NCI-H446 (cell line): Measurements from ENCODE around the gene CHEK1.
"Not testable (repeated sequence)": the region's sequence is repeated elsewhere in the genome, so short reads cannot be mapped to it uniquely, and the experiment has no call there.

Source experiments
- DNase-seq, 2 experiments: peaks; one replicate each; lab custom pipeline; 2025; lab: John Stamatoyannopoulos, UW

The CHEK1 gene

GRCh38 chr11:125624756-125625213 is at the start of gene CHEK1:
Gene CHEK1 (plus strand): TSS chr11:125625163. CDS start chr11:125626769, 1,606 bp downstream.
- DNase-seq: no peak

GRCh38 chr11:125577181-125577580 is 47.8 kb upstream of the CHEK1 start:
- DNase-seq: not testable (repeated sequence)

GRCh38 chr11:125578783-125579182 is 46.2 kb upstream of the CHEK1 start:
- no peak for DNase-seq

GRCh38 chr11:125579811-125580210 is 45.2 kb upstream of the CHEK1 start:
- DNase-seq: no peak

- DNase-seq: no peak
Measured at GRCh38 chr11:125583496-125583895, 41.5 kb upstream of the CHEK1 start.

- no peak for DNase-seq
Measured at GRCh38 chr11:125585487-125585886, 39.5 kb upstream of the CHEK1 start.

- DNase-seq: no peak
Measured at GRCh38 chr11:125586623-125587022, 38.3 kb upstream of the CHEK1 start.

- DNase-seq: no peak
Measured at GRCh38 chr11:125587480-125587879, 37.5 kb upstream of the CHEK1 start.

GRCh38 chr11:125588505-125588904 is 36.5 kb upstream of the CHEK1 start:
- no peak for DNase-seq

GRCh38 chr11:125591649-125592304 is 33.2 kb upstream of the CHEK1 start:
- no peak for DNase-seq

- DNase-seq: peak; percentile 99 to 100
Measured at GRCh38 chr11:125592305-125593113, 32.5 kb upstream of the CHEK1 start, which contains the start of gene STT3A. Gene STT3A (plus strand): TSS chr11:125592852. CDS start chr11:125595916, 3,064 bp downstream.

GRCh38 chr11:125593114-125593820 is 31.7 kb upstream of the CHEK1 start:
- no peak for DNase-seq

- no peak for DNase-seq
Measured at GRCh38 chr11:125594958-125595357, 30.0 kb upstream of the CHEK1 start.

GRCh38 chr11:125600663-125601062 is 24.3 kb upstream of the CHEK1 start:
- DNase-seq: no peak

- no peak for DNase-seq
Measured at GRCh38 chr11:125603207-125603606, 21.8 kb upstream of the CHEK1 start.

- DNase-seq: no peak
Measured at GRCh38 chr11:125605417-125605816, 19.5 kb upstream of the CHEK1 start.

- no peak for DNase-seq
Measured at GRCh38 chr11:125609545-125609944, 15.4 kb upstream of the CHEK1 start.

GRCh38 chr11:125618383-125618782 is 6.6 kb upstream of the CHEK1 start:
- no peak for DNase-seq

GRCh38 chr11:125621995-125622394 is 3.0 kb upstream of the CHEK1 start:
- no peak for DNase-seq

- no peak for DNase-seq
Measured at GRCh38 chr11:125623064-125623463, 1.9 kb upstream of the CHEK1 start.

- no peak for DNase-seq
Measured at GRCh38 chr11:125625225-125625629, 264 bp downstream of the CHEK1 start.

GRCh38 chr11:125625630-125626287 is 796 bp downstream of the CHEK1 start:
- DNase-seq: peak; percentile 93 to 95
